Effector memory CD8-positive, alpha-beta T cell (primary cell): ENCODE results near the gene DCUN1D2.

Source experiments
- ATAC-seq: fragments of 150-1000 bp; cut with Tn5 transposase; replicated peaks from 2 replicates; pipeline ENCODE4 v1.10.0; 2021; ENCODE audit warnings: mild to moderate bottlenecking, moderate library complexity
- DNase-seq, 3 experiments: peaks; one replicate each; pipeline ENCODE4 v3.0.0; 2021
- H3K27ac Mint-ChIP-seq, 2 donors: one replicate each; pipeline ENCODE4 v1.8.0; 2022; ENCODE audit warnings: mild to moderate bottlenecking in 2 of 2, mixed read lengths in 2 of 2, moderate library complexity in 2 of 2
- H3K27me3 Mint-ChIP-seq, 2 donors: one replicate each; pipeline ENCODE4 v1.8.0; 2022; ENCODE audit warnings: mixed read lengths in 2 of 2
- H3K36me3 Mint-ChIP-seq: one replicate; pipeline ENCODE4 v1.8.0; 2022; ENCODE audit warnings: mild to moderate bottlenecking, moderate library complexity, mixed read lengths; ENCODE audit not compliant: insufficient read depth
- H3K4me1 Mint-ChIP-seq, 2 donors: one replicate each; pipeline ENCODE4 v1.8.0; 2022; ENCODE audit warnings: low read depth in 2 of 2, mixed read lengths in 2 of 2
- H3K4me3 Mint-ChIP-seq, 2 donors: one replicate each; pipeline ENCODE4 v1.8.0; 2022; ENCODE audit warnings: mild to moderate bottlenecking in 2 of 2, mixed read lengths in 2 of 2, moderate library complexity in 2 of 2
- H3K9me3 Mint-ChIP-seq, 2 donors: one replicate each; pipeline ENCODE4 v1.8.0; 2022; ENCODE audit warnings: mixed read lengths in 2 of 2
- total RNA-seq, 9 experiments: gene quantifications; one replicate each; lab custom pipeline; 2026; lab: John Stamatoyannopoulos, UW

Gene DCUN1D2
- total RNA-seq: 9.2 to 33.1 (median 13.3) reads per million in 9 experiments

DNA sequence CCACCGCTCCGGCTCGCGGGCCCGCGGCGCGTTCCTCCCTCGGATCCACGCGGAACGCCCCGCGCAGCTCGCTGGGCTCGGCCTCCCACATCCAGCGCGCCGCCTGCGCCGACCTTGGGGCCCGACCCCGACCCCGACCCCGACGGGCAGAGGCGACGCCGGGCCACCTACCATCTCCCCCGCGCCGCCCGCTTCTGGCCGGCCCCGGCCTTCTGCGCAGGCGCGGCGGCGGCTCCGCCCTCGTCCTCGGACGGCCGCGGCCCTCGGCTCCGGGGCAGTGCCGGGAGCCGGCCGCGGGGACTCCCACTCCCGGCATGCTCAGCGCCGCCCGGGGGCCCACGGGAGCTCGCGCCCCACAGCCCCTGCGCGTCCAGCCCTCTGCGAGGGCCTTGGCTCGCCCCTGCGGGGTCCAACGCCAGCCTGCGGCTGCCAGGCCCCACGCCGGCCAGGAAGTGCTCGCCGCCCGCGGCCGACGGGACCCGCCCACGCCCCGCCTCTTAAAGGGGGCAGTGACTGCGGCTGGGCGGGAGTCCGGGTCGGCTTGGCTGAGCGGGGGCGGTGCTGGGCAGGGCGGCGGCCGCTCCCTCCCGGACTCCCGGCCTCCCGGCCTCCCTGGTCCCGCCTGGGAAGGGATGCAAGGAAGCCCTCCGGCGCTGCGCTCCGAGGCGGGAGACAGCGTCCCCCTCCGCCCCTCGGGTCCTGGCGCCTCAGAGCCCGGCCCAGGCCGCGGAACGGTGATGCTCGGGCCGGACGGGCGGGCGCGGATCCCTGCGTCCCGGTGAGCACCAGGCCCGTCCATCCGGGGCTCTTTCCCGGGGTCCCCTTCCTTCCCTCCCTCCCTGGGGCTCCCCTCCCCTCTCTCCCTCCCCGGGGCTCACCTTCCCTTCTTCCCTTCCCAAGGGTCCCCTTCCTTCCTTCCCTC is at the start of gene DCUN1D2:
Gene DCUN1D2 (minus strand): TSS at position 216 of the 922 bp plus-strand sequence. CDS start 42 bp downstream, at position 174.
- Mint-ChIP-seq H3K4me1 (peaks cover 40 to 66% of the 10 kb centered on the region in 2 donors), H3K36me3 (peaks cover 2% of the 10 kb centered on the region), H3K27me3 (no peaks in the 10 kb centered on the region), H3K9me3 (no peaks in the 10 kb centered on the region), H3K4me3 (peak within 1 kb of the TSS; percentile 87 to 90), H3K27ac (peak within 1 kb of the TSS; percentile 91 to 92)
- peak; percentile 65 to 71 (median 65) for DNase-seq
- ATAC-seq: peak; percentile 81

DNA sequence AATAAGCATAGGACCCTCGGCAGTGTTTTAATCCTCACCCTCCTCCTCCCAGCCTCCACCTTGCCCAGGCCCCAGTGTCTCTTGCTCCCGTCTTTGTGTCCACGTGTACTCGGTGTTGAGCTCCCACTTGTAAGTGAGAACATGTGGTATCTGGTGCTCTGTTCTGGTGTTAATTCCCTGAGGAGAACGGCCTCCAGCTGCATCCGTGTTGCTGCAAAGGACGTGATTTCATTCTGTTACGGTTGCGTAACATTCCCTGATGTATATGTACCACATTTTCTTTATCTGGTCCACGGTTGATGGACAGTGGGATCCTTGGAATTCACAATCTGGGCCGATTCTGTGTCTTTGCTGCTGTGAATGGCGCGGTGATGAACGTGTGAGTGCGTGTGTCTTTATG is 49.3 kb upstream of the DCUN1D2 start:
- H3K4me3 Mint-ChIP-seq: no peak overlapping the region
- DNase-seq: no peak
- H3K9me3 Mint-ChIP-seq: no peaks in the 10 kb centered on the region
- no peaks in the 10 kb centered on the region for H3K27me3 Mint-ChIP-seq
- ATAC-seq: no peak
- peaks cover 6 to 23% of the 10 kb centered on the region in 2 donors for H3K4me1 Mint-ChIP-seq
- peak overlapping the region in 1 of 2 donors; percentile 49 for H3K27ac Mint-ChIP-seq
- H3K36me3 Mint-ChIP-seq: no peaks in the 10 kb centered on the region

GRCh38 chr13:113539176-113539575 is 48.7 kb upstream of the DCUN1D2 start:
- no peaks in the 10 kb centered on the region for H3K27me3 Mint-ChIP-seq
- DNase-seq (no peak), ATAC-seq (no peak)
- H3K9me3 Mint-ChIP-seq: no peaks in the 10 kb centered on the region
- H3K4me1 Mint-ChIP-seq: peaks cover 6 to 23% of the 10 kb centered on the region in 2 donors
- H3K36me3 Mint-ChIP-seq: no peaks in the 10 kb centered on the region
- H3K4me3 Mint-ChIP-seq: no peak overlapping the region
- H3K27ac Mint-ChIP-seq: peak overlapping the region in 1 of 2 donors; percentile 49

GRCh38 chr13:113538689-113539058 is 48.2 kb upstream of the DCUN1D2 start:
- Mint-ChIP-seq H3K27ac (peak overlapping the region in 1 of 2 donors; percentile 38), H3K27me3 (no peaks in the 10 kb centered on the region), H3K4me1 (peaks cover 5 to 19% of the 10 kb centered on the region in 2 donors), H3K36me3 (no peaks in the 10 kb centered on the region), H3K9me3 (no peaks in the 10 kb centered on the region), H3K4me3 (no peak overlapping the region)
- DNase-seq (no peak), ATAC-seq (no peak)

GRCh38 chr13:113537909-113538688 is 47.6 kb upstream of the DCUN1D2 start:
- Mint-ChIP-seq H3K27me3 (no peaks in the 10 kb centered on the region), H3K4me1 (peaks cover 2 to 15% of the 10 kb centered on the region in 2 donors), H3K4me3 (no peak overlapping the region), H3K36me3 (no peaks in the 10 kb centered on the region), H3K27ac (peak overlapping the region in 1 of 2 donors; percentile 38), H3K9me3 (no peaks in the 10 kb centered on the region)
- ATAC-seq: no peak
- DNase-seq: no peak

DNA sequence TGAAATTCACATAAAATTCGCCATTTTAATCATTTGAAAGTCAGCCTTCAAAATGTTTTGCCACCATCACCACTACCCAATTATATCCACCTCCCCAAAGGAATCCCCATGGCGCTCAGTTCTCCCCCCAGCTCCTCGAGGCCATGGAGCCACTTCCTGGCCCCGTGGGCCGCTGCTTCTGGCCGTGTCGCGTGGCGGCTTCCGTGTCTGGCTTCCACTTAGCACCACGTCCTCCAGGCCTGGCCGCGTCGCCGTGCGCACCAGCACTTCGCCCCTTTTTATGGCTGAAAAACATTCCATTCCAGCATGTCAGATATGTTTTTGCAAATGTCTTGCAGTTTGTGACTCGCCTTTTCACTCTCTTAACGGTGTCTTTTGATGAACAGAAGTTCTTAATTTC is 46.7 kb upstream of the DCUN1D2 start:
- Mint-ChIP-seq H3K36me3 (no peaks in the 10 kb centered on the region), H3K4me3 (no peak overlapping the region), H3K27ac (peak overlapping the region in 1 of 2 donors; percentile 21), H3K4me1 (peaks cover 2 to 15% of the 10 kb centered on the region in 2 donors), H3K9me3 (no peaks in the 10 kb centered on the region), H3K27me3 (no peaks in the 10 kb centered on the region)
- no peak for DNase-seq
- no peak for ATAC-seq

GRCh38 chr13:113536461-113537110 is 46.1 kb upstream of the DCUN1D2 start:
- no peak for DNase-seq
- H3K27me3 Mint-ChIP-seq: no peaks in the 10 kb centered on the region
- H3K36me3 Mint-ChIP-seq: no peaks in the 10 kb centered on the region
- no peak overlapping the region for H3K27ac Mint-ChIP-seq
- no peak overlapping the region for H3K4me3 Mint-ChIP-seq
- peaks cover 5 to 15% of the 10 kb centered on the region in 2 donors for H3K4me1 Mint-ChIP-seq
- H3K9me3 Mint-ChIP-seq: no peaks in the 10 kb centered on the region
- ATAC-seq: no peak

DNA sequence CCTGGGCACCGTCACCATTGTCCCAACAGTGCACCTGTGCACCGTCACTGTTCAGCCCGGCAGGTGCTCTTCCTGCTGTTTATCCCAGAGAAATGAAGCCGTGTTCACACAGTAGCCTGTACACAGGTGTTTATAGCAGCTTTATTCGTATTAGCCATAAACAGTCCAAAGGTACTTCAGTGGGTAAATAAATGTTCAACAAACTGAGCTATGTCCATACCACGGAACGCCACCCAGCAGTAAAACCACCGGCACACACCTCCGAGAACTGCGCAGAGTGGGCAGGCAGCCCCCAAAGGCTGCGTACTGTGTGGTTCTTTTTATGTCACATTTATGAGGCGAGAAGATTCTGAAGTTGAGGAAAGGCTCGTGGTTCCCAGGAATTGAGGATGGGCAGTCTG is 44.9 kb upstream of the DCUN1D2 start:
- Mint-ChIP-seq H3K9me3 (no peaks in the 10 kb centered on the region), H3K4me1 (peaks cover 5 to 15% of the 10 kb centered on the region in 2 donors), H3K4me3 (no peak overlapping the region), H3K36me3 (no peaks in the 10 kb centered on the region), H3K27ac (peak overlapping the region in 1 of 2 donors; percentile 85), H3K27me3 (no peaks in the 10 kb centered on the region)
- no peak for ATAC-seq
- no peak for DNase-seq

DNA sequence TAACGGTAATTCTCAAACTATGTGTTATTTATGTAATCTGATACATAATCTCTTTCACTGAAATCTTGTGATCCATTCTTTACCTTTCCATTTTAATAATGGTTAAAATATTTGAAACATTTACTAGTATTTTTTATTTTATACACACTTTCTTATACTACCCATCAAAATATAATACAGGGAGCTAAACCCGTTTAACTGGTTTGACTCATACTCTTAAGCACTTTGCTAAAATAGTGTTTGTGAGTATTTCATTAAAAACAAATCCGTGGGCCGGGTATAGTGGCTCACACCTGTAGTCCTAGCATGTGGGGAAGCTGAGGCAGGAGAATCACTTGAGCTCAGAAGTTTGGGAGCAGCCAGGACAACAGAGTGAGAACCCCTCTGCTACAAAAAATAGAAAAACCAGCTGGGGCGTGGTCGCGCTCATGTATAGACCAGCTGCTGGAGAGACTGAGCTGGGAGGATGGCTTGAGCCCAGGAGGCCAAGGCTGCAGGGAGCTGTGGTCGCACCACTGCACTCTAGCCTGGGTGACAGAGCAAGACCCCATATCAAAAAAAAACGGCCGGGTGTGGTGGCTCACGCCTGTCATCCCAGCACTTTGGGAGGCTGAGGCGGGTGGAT is 43.8 kb upstream of the DCUN1D2 start:
- Mint-ChIP-seq H3K4me1 (peaks cover 5 to 11% of the 10 kb centered on the region in 2 donors), H3K27ac (no peak overlapping the region), H3K36me3 (no peaks in the 10 kb centered on the region), H3K9me3 (no peaks in the 10 kb centered on the region), H3K27me3 (no peaks in the 10 kb centered on the region), H3K4me3 (no peak overlapping the region)
- ATAC-seq: no peak
- DNase-seq: no peak

DNA sequence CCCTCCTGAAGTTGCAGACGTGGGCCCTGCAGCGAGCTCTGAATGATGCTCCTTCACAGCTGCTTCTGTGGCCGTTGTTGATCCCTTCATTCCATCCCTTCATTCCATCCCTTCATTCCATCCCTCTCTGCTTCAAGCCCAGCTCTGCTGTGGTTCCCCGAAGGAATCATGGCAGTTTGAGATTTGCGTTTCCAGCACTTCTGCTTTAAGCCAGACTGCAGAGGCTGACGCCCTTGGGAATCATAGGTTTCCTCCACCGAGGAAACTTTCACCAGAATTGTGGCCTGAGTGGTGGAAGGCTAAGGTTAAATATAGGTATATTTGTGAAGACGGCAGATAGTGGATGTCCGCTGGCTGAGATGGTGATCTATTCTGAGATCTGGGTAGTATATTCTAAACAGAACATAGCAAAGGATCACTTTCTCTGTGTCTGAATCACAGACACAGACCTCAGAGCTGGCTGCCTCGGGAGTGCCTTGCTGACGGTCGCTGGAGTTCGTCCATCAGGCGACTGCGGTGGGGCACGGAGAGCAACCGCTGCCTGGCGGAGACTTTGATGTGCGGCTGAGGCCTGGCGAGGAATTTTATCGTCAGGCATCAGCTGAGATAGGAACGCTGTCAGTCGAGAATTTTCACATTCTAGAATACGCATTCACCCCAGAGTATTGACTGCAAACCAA is 42.8 kb upstream of the DCUN1D2 start:
- H3K27me3 Mint-ChIP-seq: no peaks in the 10 kb centered on the region
- peaks cover 5% of the 10 kb centered on the region in 2 donors for H3K4me1 Mint-ChIP-seq
- H3K36me3 Mint-ChIP-seq: peaks cover 5% of the 10 kb centered on the region
- H3K9me3 Mint-ChIP-seq: no peaks in the 10 kb centered on the region
- ATAC-seq (no peak), DNase-seq (no peak)
- H3K27ac Mint-ChIP-seq: no peak overlapping the region
- no peak overlapping the region for H3K4me3 Mint-ChIP-seq

GRCh38 chr13:113532156-113532806 is 41.8 kb upstream of the DCUN1D2 start:
- no peak for DNase-seq

More at GRCh38 chr13:113532156-113532806, 41.8 kb upstream of the DCUN1D2 start:
- no peaks in the 10 kb centered on the region for H3K9me3 Mint-ChIP-seq
- H3K36me3 Mint-ChIP-seq: peaks cover 7% of the 10 kb centered on the region
- H3K27ac Mint-ChIP-seq: no peak overlapping the region
- H3K4me3 Mint-ChIP-seq: no peak overlapping the region
- ATAC-seq: no peak
- no peaks in the 10 kb centered on the region for H3K27me3 Mint-ChIP-seq
- peaks cover under 1 to 6% of the 10 kb centered on the region in 2 donors for H3K4me1 Mint-ChIP-seq
